AG10803 (cell line): ENCODE results near the gene CPSF3.

Experiments
- DNase-seq: peaks from one replicate; pipeline ENCODE4 v3.0.0; 2010; ENCODE audit warnings: low read depth
- H3K4me3 ChIP-seq: 2 replicates; pipeline ENCODE4 v1.5.1; 2011; ENCODE audit warnings: mild to moderate bottlenecking, low read length, control low read depth
- CTCF ChIP-seq: conservative IDR thresholded peaks from 2 replicates; pipeline ENCODE4 v1.5.1; 2011; ENCODE audit warnings: mild to moderate bottlenecking, low read length, control low read depth, inconsistent platforms

CPSF3 gene

GRCh38 chr2:9423100-9423921 is at the start of gene CPSF3, which contains the start of gene ITGB1BP1:
Gene CPSF3 (plus strand): TSS chr2:9423654. CDS start chr2:9423774, 120 bp downstream.
Gene ITGB1BP1 (minus strand): TSS chr2:9423528. CDS start chr2:9418697, 4,831 bp downstream.
- TF ChIP-seq CTCF, result no peak
- H3K4me3 ChIP-seq, result peak within 1 kb of the TSS; percentile 98
- DNase-seq, result peak; percentile 96

- no peak for TF ChIP-seq CTCF
- no peak overlapping the region for H3K4me3 ChIP-seq
- no peak for DNase-seq
Observed at GRCh38 chr2:9374071-9374730, 49.3 kb upstream of the CPSF3 start.

- H3K4me3 ChIP-seq, result no peak overlapping the region
- TF ChIP-seq CTCF, result no peak
- no peak for DNase-seq
Observed at GRCh38 chr2:9375857-9376428, 47.5 kb upstream of the CPSF3 start.

- DNase-seq, result no peak
- no peak for TF ChIP-seq CTCF
- no peak overlapping the region for H3K4me3 ChIP-seq
Observed at GRCh38 chr2:9377461-9378097, 45.9 kb upstream of the CPSF3 start.

- no peak overlapping the region for H3K4me3 ChIP-seq
- TF ChIP-seq CTCF, result no peak
- DNase-seq, result peak; percentile 78
Observed at GRCh38 chr2:9378433-9379390, 44.7 kb upstream of the CPSF3 start.

GRCh38 chr2:9379391-9379755 is 44.1 kb upstream of the CPSF3 start:
- H3K4me3 ChIP-seq, result no peak overlapping the region
- TF ChIP-seq CTCF, result no peak
- DNase-seq, result no peak
